ENCODE data around the gene ANKMY2. TPM values are rescaled to one million over a fixed set of nuclear protein-coding genes. Genes with fewer than 3 reads are reported as not detected.

ANKMY2 gene
- total RNA-seq, 1 donor from 2014 or later = 9.4 TPM

- H3K4me1 Mint-ChIP-seq (ENCODE audit: low read depth, unreplicated experiment) = peaks cover 7% of the 10 kb centered on the region
- no peak for DNase-seq
- no peak for TF ChIP-seq CTCF (IDR thresholded peaks at IDR 0.05; ENCODE audit: partially characterized antibody, unreplicated experiment)
- no peaks in the 10 kb centered on the region for H3K36me3 Mint-ChIP-seq (ENCODE audit: unreplicated experiment)
- H3K27ac Mint-ChIP-seq (ENCODE audit: unreplicated experiment) = no peak overlapping the region
- no peak overlapping the region for H3K4me3 Mint-ChIP-seq (ENCODE audit: unreplicated experiment)
- H3K27me3 Mint-ChIP-seq (ENCODE audit: unreplicated experiment) = peaks cover 1% of the 10 kb centered on the region
- H3K9me3 Mint-ChIP-seq (ENCODE audit: unreplicated experiment) = no peaks in the 10 kb centered on the region
Observed at GRCh38 chr7:16561943-16562342, 83.6 kb downstream of the ANKMY2 start.

- Mint-ChIP-seq H3K27me3 (ENCODE audit: unreplicated experiment) (peaks cover 1% of the 10 kb centered on the region), H3K4me1 (ENCODE audit: low read depth, unreplicated experiment) (peaks cover 5% of the 10 kb centered on the region), H3K4me3 (ENCODE audit: unreplicated experiment) (no peak overlapping the region), H3K27ac (ENCODE audit: unreplicated experiment) (no peak overlapping the region), H3K9me3 (ENCODE audit: unreplicated experiment) (no peaks in the 10 kb centered on the region), H3K36me3 (ENCODE audit: unreplicated experiment) (no peaks in the 10 kb centered on the region)
- no peak for TF ChIP-seq CTCF (IDR thresholded peaks at IDR 0.05; ENCODE audit: partially characterized antibody, unreplicated experiment)
- no peak for DNase-seq
Observed at GRCh38 chr7:16559497-16560179, 85.9 kb downstream of the ANKMY2 start.

- DNase-seq = no peak
- Mint-ChIP-seq H3K27me3 (ENCODE audit: unreplicated experiment) (peaks cover 1% of the 10 kb centered on the region), H3K4me3 (ENCODE audit: unreplicated experiment) (no peak overlapping the region), H3K9me3 (ENCODE audit: unreplicated experiment) (no peaks in the 10 kb centered on the region), H3K27ac (ENCODE audit: unreplicated experiment) (no peak overlapping the region), H3K4me1 (ENCODE audit: low read depth, unreplicated experiment) (no peaks in the 10 kb centered on the region), H3K36me3 (ENCODE audit: unreplicated experiment) (no peaks in the 10 kb centered on the region)
- TF ChIP-seq CTCF (IDR thresholded peaks at IDR 0.05; ENCODE audit: partially characterized antibody, unreplicated experiment) = no peak
Observed at GRCh38 chr7:16558761-16559302, 86.7 kb downstream of the ANKMY2 start.

- Mint-ChIP-seq H3K27ac (ENCODE audit: unreplicated experiment) (no peak overlapping the region), H3K4me1 (ENCODE audit: low read depth, unreplicated experiment) (no peaks in the 10 kb centered on the region), H3K36me3 (ENCODE audit: unreplicated experiment) (no peaks in the 10 kb centered on the region), H3K4me3 (ENCODE audit: unreplicated experiment) (no peak overlapping the region), H3K27me3 (ENCODE audit: unreplicated experiment) (no peaks in the 10 kb centered on the region), H3K9me3 (ENCODE audit: unreplicated experiment) (no peaks in the 10 kb centered on the region)
- no peak for DNase-seq
- TF ChIP-seq CTCF (IDR thresholded peaks at IDR 0.05; ENCODE audit: partially characterized antibody, unreplicated experiment) = no peak
Observed at GRCh38 chr7:16556359-16556758, 89.2 kb downstream of the ANKMY2 start.

- Mint-ChIP-seq H3K27ac (ENCODE audit: unreplicated experiment) (no peak overlapping the region), H3K27me3 (ENCODE audit: unreplicated experiment) (no peaks in the 10 kb centered on the region), H3K9me3 (ENCODE audit: unreplicated experiment) (no peaks in the 10 kb centered on the region), H3K36me3 (ENCODE audit: unreplicated experiment) (no peaks in the 10 kb centered on the region), H3K4me1 (ENCODE audit: low read depth, unreplicated experiment) (no peaks in the 10 kb centered on the region), H3K4me3 (ENCODE audit: unreplicated experiment) (no peak overlapping the region)
- TF ChIP-seq CTCF (IDR thresholded peaks at IDR 0.05; ENCODE audit: partially characterized antibody, unreplicated experiment) = no peak
- DNase-seq = no peak
Observed at GRCh38 chr7:16554518-16555236, 90.9 kb downstream of the ANKMY2 start.

Measured in glutamatergic neuron (in vitro differentiated cells).